Measurements from ENCODE around the gene TMEM214.

Gene TMEM214

DNA sequence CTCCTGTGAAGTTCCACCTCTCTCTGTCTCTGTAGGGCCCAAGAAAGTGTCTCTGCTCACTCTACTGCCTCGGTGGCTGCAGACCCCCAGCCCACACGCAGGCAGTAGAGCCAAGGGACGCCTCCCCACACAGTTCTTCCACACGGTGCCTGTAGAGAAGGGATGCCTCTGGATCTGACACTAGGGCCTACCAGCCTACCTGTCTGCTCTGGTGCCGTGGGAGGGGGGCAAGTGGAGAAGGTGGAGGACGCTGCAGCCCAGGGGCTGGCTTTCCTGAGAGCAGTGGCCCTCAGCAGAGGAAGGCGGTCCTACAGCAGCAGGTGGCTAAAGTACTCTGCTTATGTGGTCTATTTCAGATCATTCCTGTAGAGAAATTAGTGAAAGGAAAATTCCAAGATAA lies 9.0 kb upstream of the TMEM214 start:
- TF ChIP-seq, protein P1, sequence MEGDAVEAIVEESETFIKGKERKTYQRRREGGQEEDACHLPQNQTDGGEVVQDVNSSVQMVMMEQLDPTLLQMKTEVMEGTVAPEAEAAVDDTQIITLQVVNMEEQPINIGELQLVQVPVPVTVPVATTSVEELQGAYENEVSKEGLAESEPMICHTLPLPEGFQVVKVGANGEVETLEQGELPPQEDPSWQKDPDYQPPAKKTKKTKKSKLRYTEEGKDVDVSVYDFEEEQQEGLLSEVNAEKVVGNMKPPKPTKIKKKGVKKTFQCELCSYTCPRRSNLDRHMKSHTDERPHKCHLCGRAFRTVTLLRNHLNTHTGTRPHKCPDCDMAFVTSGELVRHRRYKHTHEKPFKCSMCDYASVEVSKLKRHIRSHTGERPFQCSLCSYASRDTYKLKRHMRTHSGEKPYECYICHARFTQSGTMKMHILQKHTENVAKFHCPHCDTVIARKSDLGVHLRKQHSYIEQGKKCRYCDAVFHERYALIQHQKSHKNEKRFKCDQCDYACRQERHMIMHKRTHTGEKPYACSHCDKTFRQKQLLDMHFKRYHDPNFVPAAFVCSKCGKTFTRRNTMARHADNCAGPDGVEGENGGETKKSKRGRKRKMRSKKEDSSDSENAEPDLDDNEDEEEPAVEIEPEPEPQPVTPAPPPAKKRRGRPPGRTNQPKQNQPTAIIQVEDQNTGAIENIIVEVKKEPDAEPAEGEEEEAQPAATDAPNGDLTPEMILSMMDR (IDR thresholded peaks at IDR 0.05): no peak

DNA sequence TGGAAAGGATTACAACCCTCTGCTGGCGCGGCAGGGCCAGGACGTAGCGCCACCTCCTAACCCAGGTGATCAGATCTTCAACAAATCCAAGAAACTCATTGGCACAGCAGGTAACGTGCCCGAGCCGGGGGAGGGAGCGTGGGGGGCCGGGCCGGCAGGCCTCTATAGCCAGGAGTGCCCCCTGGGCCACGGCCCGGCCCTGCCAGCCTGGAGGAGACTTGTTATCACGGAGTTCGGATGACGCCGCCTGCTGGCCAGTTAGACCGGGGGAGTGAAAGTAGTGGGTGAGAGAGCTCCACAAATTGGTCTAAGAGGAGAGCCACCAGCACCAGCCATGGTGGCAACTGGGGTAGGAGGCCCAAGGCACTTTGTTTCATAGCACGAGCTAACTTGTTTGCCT lies 8.6 kb upstream of the TMEM214 start:
- TF ChIP-seq, protein P1 (IDR thresholded peaks at IDR 0.05): no peak

DNA sequence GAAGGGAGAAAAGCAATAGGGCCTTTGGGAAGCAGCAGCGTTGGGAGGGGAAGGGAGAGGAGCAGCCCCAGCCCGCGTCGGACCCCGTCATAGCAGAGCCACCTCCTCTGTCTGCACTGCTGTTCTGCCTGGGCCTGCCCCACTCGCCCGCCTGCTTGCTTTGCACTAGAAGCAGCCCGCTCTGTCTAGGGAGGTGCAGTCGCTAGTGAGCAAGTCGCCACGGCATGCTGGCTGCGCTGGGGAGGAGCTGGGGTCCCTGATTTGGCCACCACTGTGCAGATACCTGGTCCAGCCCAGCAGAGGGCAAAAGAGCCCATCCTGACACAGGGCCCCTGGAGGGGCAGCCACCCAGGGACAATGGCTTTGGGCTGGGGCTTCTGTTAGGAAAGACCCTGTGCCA lies 8.0 kb upstream of the TMEM214 start:
- TF ChIP-seq, protein P1 (IDR thresholded peaks at IDR 0.05): no peak

DNA sequence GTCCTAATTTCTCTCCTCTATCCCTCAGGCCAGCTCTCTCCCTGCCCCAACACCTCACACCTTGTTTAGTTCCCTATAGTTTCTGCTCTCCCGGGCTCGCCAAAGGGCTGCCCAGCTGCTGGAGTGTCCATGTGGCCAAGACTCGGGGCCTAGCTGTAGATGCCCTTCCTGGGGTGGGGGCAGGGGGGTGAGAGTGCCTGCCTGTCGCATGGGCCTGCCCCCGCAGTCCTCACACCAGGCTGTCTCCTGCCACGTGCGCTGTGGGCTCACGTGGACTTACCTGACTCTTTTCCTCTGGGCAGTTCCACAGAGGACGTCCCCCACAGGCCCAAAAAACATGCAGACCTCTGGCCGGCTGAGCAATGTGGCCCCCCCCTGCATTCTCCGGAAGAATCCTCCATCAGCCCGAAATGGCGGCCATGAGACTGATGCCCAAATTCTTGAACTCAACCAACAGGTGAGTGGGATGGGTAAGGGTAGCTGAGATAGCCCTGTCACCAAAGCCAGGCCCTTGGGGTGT lies 7.4 kb upstream of the TMEM214 start:
- TF ChIP-seq, protein P1 (IDR thresholded peaks at IDR 0.05): no peak

DNA sequence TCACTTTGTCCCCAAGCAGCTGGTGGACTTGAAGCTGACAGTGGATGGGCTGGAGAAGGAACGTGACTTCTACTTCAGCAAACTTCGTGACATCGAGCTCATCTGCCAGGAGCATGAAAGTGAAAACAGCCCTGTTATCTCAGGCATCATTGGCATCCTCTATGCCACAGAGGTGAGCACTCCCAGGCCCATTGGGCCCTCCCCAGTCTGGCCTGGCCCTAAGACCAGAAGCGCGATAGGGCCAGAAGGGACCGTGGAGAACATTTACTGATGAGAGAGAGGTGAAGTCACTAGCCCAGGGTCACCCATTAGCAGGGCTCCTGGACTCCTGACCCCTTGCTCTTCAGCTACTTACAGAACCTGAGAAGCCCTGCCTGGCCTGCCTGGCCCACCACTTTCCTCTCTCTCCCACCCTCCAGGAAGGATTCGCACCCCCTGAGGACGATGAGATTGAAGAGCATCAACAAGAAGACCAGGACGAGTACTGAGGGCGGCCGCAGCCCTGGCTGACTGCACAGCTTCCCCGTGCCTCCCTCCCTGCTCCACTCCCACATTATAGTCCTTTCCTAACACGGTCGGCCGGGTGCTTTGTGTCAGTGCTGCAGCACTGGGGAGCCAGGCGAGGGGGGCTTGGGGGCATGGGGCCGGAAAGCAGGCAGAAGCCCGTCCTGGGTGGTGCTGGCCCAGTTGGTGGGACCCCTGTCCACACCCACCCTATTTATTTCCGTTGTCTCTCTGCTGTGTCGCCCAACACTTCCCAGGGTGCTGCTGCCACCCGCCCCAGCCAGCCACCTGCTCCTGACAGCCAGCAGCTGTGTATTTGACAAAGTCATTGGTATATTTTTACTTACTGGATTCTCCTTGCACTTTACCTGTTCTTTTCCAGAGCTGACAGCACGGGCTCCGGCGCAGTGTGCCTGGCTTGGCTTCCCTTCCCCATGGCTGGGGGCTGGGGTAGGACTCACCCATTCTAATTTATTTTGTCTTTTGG lies 6.6 kb upstream of the TMEM214 start:
- TF ChIP-seq, protein P1 (IDR thresholded peaks at IDR 0.05): no peak

DNA sequence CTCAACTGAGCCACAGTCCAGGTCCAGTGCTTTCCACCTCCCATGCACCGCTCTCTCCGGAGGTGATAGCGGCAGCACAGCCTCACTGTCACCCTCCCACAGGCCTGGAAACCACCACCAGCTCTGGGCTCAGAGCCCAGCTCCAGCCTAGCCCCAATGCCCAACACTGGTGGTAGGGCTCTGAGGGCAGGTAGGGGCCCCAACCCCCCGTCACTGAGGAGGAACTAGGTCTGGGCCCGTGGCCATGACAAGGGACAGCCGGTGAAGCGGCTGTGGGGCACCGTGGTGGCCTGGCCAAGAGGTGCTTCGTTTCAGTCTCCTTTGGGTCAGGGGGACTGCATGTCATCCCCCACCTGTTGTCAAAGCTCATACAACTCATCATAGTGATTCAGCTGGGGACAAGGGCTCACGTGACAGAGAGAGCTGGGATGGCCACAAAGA lies 5.5 kb upstream of the TMEM214 start:
- TF ChIP-seq, protein P1 (IDR thresholded peaks at IDR 0.05): no peak

DNA sequence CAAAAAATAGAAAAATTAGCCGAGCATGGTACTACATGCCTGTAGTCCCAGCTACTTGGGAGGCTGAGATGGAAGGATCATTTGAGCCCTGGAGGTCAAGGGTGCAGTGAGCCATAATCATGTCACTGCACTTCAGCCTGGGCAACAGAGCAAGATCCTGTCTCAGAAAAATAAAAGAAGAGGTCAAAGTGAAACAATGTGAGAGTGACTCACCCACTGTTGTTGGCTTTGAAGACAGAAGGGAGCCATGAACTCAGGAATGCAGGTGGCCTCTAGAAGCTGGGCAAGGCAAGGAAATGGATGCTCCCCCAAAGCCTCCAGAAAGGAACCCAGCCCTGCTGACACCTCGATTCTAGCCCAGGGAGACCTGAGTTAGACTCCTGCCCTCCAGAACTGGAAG lies 3.7 kb upstream of the TMEM214 start:
- TF ChIP-seq, protein P1 (IDR thresholded peaks at IDR 0.05): no peak
